HepG2 (cell line): ENCODE results near the gene SEPTIN10. TPM values are rescaled to one million over a fixed set of nuclear protein-coding genes. Genes with fewer than 3 reads are reported as not detected.
A peak's percentile ranks its signal among the peaks of the same experiment; 100 is the strongest.

Experiments used
- KDM4B ChIP-seq: sonication (generic); formaldehyde crosslinking; IDR thresholded peaks from 2 replicates; pipeline ENCODE4 v1.4.0; 2020; ENCODE audit warnings: missing genetic modification reagents
- MXD4 ChIP-seq: IDR thresholded peaks from 2 replicates; pipeline ENCODE4 v1.6.1; 2016; ENCODE audit warnings: mild to moderate bottlenecking, missing biosample characterization, missing genetic modification reagents
- NFKBIZ ChIP-seq: IDR thresholded peaks from 2 replicates; pipeline ENCODE4 v1.6.1; 2018; ENCODE audit warnings: missing genetic modification reagents, missing compliant biosample characterization
- PRMT3 ChIP-seq: sonication (generic); formaldehyde crosslinking; IDR thresholded peaks from 2 replicates; pipeline ENCODE4 v1.8.1; 2022; ENCODE audit warnings: low read depth, mild to moderate bottlenecking, moderate library complexity, missing genetic modification reagents, borderline replicate concordance
- RNF219 ChIP-seq: sonication (generic); formaldehyde crosslinking; IDR thresholded peaks from 2 replicates; pipeline ENCODE4 v1.5.0; 2020; ENCODE audit warnings: mild to moderate bottlenecking, missing genetic modification reagents
- SKIL ChIP-seq: sonication (generic); formaldehyde crosslinking; IDR thresholded peaks from 2 replicates; pipeline ENCODE4 v1.8.0; 2022; ENCODE audit warnings: missing genetic modification reagents, mild to moderate bottlenecking, moderate library complexity, borderline replicate concordance
- SNAI1 ChIP-seq: sonication (generic); formaldehyde crosslinking; IDR thresholded peaks from 2 replicates; pipeline ENCODE4 v1.5.0; 2020; ENCODE audit warnings: mild to moderate bottlenecking, missing genetic modification reagents, borderline replicate concordance
- SOX6 ChIP-seq, 2 experiments: fragments of 450-650 bp in 1 of 2; sonication (generic) in 1 of 2; formaldehyde crosslinking in 1 of 2; IDR thresholded peaks; 2 replicates each; pipeline versions ENCODE4 v1.4.0 to v1.6.1; 2017 to 2020; ENCODE audit warnings: antibody characterized with exemption in 1 of 2, mild to moderate bottlenecking in 1 of 2, missing genetic modification reagents in 1 of 2
- TFAP4 ChIP-seq: sonication (generic); IDR thresholded peaks from 2 replicates; pipeline ENCODE4 v1.6.1; 2016; ENCODE audit warnings: low read depth, borderline replicate concordance
- THRA ChIP-seq: sonication (generic); formaldehyde crosslinking; IDR thresholded peaks from 2 replicates; pipeline ENCODE4 v1.4.0; 2020; ENCODE audit warnings: missing genetic modification reagents, borderline replicate concordance
- TIGD3 ChIP-seq: sonication (generic); formaldehyde crosslinking; IDR thresholded peaks from 2 replicates; pipeline ENCODE4 v1.5.1; 2020; ENCODE audit warnings: mild to moderate bottlenecking, missing genetic modification reagents, borderline replicate concordance
- ZBTB37 ChIP-seq: sonication (generic); formaldehyde crosslinking; IDR thresholded peaks from 2 replicates; pipeline ENCODE4 v1.4.0; 2020; ENCODE audit warnings: mild to moderate bottlenecking, missing genetic modification reagents
- ZNF253 ChIP-seq: sonication (generic); formaldehyde crosslinking; IDR thresholded peaks from 2 replicates; pipeline ENCODE4 v1.8.0; 2022; ENCODE audit warnings: mild to moderate bottlenecking, missing genetic modification reagents, borderline replicate concordance
- ZNF432 ChIP-seq: sonication (generic); formaldehyde crosslinking; IDR thresholded peaks from 2 replicates; pipeline ENCODE4 v1.5.0; 2020; ENCODE audit warnings: missing genetic modification reagents, mild to moderate bottlenecking, borderline replicate concordance
- ZNF678 ChIP-seq: sonication (generic); formaldehyde crosslinking; IDR thresholded peaks from 2 replicates; pipeline ENCODE4 v1.4.0; 2020; ENCODE audit warnings: mild to moderate bottlenecking, missing genetic modification reagents
- ZNF841 ChIP-seq: sonication (generic); formaldehyde crosslinking; IDR thresholded peaks from 2 replicates; pipeline ENCODE4 v1.8.1; 2023; ENCODE audit warnings: missing genetic modification reagents, borderline replicate concordance
- polyA plus RNA-seq, 8 experiments: library from polyadenylated mRNA; depleted of rRNA in 3 of 8; stranded (reverse) in 7 of 8; unstranded in 1 of 8; fragments of >200 nt; fragmentation: Illumina TruSeq in 4 of 8; extraction: Trizol in 4 of 8; gene quantifications; 2 replicates each; pipeline versions ENCODE4 v1.2.1 to v1.2.3, GENCODE V29; 2011 to 2016; ENCODE audit warnings: low read depth in 4 of 8, missing spikeins in 1 of 8, mixed read lengths in 1 of 8; ENCODE audit not compliant: insufficient read depth in 1 of 8
- total RNA-seq, 5 experiments: library from RNA; depleted of rRNA; stranded (reverse); fragments of >200 nt; fragmentation: Illumina TruSeq; extraction: Trizol; gene quantifications; 2 replicates each; pipeline ENCODE4 v1.2.3, GENCODE V29; 2016; ENCODE audit warnings: low read depth in 1 of 5

Gene SEPTIN10
- total and polyA plus RNA-seq, 2 of the 13 experiments (the other 11 are each of a cell fraction or from before 2014, with no cell fraction given) = 45.8 to 67.5 TPM

- TF ChIP-seq SKIL (peak; percentile 92), ZBTB37 (CRISPR knock-in tag) (no peak), ZNF432 (CRISPR knock-in tag) (no peak), MXD4 (CRISPR knock-in tag) (no peak), THRA (peak; percentile 85), KDM4B (CRISPR knock-in tag) (peak; percentile 99), TFAP4 (0 out of 2 replicates have a peak, but pooled peaks have one; percentile 19), SOX6 (IDR thresholded peaks at IDR 0.05) (no peak), SOX6 (CRISPR knock-in tag; IDR thresholded peaks at IDR 0.05) (peak; percentile 65), ZNF253 (CRISPR knock-in tag) (peak; percentile 91), PRMT3 (0 out of 2 replicates have a peak, but pooled peaks have one; percentile 4), SNAI1 (CRISPR knock-in tag) (peak; percentile 35; the same call in 1 of the 2 replicates), TIGD3 (CRISPR knock-in tag) (0 out of 2 replicates have a peak, but pooled peaks have one; percentile 49), NFKBIZ (CRISPR knock-in tag) (no peak; the same call in 1 of the 2 replicates), ZNF678 (CRISPR knock-in tag) (peak; percentile 93), ZNF841 (CRISPR knock-in tag) (peak; percentile 69; the same call in 1 of the 2 replicates), RNF219 (CRISPR knock-in tag) (no peak)
Observed at GRCh38 chr2:109613922-109614714, at the start of gene SEPTIN10, which contains the start of gene SOWAHC (continued).
